HG03108 (cell line): ENCODE measurements around the gene EFNA5.

Experiments
- ATAC-seq: cut with Tn5 transposase; IDR thresholded peaks from one replicate; pipeline ENCODE4 v1.9.1; 2021; ENCODE audit warnings: moderate library complexity; ENCODE audit not compliant: unreplicated experiment

The EFNA5 gene

DNA sequence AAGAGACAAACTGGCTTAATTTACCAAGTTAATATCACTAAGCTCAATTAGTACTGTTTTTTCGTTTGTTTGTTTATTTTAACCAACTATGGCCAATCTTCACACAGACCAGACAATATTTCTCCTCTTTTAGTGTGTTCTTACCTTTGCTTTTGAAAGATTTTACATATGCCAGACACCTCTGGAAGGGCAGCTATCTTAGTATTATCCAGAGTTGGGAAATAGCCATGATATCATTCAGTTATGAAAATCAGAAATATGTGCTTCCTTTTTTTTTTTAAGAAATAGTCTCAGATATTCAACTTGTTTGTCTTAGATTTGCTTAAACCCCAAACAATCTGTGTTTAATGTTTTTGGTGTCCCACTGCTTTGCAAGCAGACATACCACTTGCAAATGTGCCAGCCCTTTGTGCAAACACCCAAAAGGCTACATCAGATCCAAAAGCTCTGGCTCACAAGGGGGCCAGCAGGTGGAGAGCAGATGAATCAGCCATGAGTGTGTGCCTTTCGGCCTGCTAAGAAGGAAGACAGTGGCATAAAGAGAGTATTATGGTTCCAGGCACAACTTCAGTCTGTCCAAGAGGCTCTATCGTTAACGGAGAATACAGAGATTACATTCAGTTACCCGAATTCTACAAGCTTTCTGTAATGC lies 147.6 kb downstream of the EFNA5 start:
- no peak for ATAC-seq

GRCh38 chr5:107522456-107522855 lies 148.3 kb downstream of the EFNA5 start:
- ATAC-seq = no peak

DNA sequence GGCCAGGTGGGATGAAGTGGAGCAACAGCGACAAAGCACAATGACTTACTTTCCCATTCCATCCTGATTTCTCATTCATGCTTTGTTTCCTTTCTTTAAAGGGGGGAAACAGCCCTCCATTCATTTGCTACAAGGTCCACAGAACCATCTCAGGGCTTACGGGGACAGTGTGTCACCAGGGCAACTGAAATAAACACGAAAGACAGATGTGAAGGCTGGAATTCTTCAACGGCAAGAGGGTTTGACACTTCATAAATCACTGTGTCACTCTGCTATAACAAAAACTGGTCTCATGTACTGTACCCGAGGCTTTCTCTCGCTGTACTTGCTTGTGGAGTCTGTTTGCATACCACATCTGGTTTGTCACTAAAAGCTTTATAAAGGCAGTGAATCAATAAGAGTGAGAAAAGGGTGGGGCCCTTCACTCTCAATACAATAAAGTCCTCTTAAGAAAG lies 150.8 kb downstream of the EFNA5 start:
- no peak for ATAC-seq

DNA sequence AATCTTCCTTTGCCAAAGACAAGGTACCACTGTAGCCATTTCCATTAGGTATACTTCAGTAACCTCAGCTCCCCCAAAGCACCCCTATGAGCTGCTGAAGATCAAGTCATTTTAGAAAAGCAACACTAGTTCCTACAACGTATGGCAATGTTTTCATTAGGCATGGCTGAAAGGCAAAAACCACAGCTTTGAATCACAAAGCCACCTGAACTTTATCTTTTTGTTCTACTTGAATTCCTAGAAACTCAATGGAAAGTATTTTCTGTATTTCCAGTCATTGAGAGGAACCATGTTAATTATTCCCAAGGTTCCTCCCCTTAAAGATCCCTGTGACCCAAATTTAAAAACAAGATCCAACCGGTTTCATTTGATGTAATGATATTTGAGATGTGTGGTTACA lies 152.1 kb downstream of the EFNA5 start:
- no peak for ATAC-seq

GRCh38 chr5:107518190-107518589 lies 152.5 kb downstream of the EFNA5 start:
- ATAC-seq = no peak

- ATAC-seq = no peak
These were observed 153.3 kb downstream of the EFNA5 start for GRCh38 chr5:107517185-107518033.

DNA sequence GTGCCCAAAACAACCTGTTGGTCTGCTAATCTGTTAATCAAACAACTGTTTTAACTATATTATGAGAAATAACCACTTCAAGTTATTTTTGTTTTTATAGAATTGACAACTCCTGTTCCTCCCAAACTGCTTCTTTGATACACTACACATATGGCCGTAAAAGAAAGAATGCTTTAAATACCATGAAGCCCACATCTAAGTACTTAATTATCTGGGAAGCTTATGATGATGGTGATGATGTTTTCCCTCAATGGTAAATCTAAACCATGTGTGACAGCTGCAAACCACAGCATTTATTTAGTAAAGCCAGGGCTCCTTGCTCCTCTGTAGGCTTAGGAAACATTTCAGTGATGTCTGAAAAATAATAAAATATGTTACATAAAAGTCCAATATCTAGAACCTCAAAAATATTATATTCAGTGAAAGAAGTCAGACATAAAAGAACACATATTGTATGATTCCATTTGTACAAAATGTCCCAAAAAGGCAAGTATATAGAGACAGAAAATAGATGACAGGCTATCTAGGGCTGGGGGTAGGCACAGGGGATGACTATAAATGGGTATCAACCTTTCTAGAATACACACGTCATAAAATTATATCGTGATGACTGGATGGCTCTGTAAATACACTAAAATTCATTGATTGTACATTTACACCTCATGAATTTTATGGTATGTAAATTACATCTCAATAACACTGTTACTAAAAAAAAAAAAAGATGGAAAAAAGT lies 154.1 kb downstream of the EFNA5 start:
- no peak for ATAC-seq

DNA sequence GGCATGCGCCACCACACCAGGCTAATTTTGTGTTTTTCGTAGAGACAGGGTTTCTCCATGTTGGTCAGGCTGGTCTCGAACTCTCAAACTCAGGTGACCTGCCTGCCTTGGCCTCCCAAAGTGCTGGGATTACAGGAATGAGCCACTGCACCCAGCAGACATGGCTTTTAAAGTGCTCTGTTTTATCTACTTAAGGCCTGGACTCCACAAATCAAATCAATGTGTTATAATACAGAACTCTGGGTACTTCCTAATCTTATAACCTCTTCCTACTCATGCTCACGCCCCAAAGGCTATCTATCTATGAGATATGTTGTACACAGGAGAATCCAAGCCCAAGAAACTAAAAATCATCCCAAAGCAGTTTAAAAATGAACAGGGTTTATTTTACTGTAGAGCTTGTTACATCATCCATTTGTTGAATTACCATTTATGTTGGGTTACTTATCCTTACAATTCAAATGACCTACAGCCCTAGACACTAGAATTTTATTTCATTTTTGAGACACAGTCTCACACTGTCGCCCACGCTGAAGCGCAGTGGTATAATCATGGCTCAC lies 155.1 kb downstream of the EFNA5 start:
- ATAC-seq = no peak

- ATAC-seq = no peak
These were observed 156.4 kb downstream of the EFNA5 start for GRCh38 chr5:107514305-107514704.

DNA sequence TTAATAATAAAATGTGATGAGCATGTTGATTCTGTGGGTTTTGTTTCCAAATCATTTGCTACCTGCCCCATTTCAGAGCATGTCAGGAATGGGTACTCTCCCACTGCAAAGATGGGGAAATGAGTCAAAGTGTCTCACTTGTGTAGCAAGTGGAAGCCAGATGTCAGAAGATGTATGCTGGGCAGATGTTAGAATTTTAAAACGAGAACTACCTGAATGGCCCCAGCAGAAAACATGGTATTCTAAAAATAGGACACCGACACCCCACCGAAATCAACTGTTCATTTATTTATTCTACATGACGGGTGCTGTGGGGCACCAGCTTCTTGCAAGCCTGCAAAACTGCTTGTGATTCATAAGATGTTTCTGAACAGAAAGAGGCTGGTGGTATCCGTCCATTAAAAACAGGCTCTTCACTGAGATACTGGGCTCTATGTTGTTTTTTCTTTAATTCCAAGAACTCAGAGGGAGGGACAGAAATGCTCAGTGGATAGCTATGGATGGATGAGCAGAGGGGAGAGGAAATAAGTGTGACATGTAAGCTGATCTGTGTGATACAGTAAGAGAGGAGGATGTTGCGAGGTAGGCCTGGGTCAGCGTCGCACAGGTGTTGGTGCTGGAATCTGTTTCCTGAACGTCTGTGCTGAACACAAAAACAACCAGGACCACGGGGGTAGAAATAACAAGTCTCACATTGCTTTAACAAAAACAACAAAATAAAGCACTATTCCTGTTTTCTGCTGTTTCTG lies 157.2 kb downstream of the EFNA5 start:
- no peak for ATAC-seq

GRCh38 chr5:107512029-107512428 lies 158.7 kb downstream of the EFNA5 start:
- no peak for ATAC-seq

DNA sequence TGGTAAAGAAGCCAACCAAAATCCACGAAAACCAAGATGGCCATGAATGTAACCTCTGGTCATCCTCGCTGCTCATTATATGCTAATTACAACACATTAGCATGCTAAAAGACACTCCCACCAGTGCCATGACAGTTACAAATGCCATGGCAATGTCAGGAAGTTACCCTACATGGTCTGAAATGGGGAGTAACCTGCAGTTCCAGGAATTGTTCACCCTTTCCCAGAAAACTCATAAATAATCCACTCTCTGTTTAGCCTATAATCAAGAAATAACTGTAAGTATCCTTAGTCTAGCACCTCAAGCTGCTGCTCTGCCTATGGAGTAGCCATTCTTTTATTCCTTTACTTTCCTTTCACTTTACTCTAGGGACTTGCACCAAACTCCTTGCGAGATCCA lies 160.6 kb downstream of the EFNA5 start:
- no peak for ATAC-seq

GRCh38 chr5:107508097-107508496 lies 162.6 kb downstream of the EFNA5 start:
- ATAC-seq = no peak

DNA sequence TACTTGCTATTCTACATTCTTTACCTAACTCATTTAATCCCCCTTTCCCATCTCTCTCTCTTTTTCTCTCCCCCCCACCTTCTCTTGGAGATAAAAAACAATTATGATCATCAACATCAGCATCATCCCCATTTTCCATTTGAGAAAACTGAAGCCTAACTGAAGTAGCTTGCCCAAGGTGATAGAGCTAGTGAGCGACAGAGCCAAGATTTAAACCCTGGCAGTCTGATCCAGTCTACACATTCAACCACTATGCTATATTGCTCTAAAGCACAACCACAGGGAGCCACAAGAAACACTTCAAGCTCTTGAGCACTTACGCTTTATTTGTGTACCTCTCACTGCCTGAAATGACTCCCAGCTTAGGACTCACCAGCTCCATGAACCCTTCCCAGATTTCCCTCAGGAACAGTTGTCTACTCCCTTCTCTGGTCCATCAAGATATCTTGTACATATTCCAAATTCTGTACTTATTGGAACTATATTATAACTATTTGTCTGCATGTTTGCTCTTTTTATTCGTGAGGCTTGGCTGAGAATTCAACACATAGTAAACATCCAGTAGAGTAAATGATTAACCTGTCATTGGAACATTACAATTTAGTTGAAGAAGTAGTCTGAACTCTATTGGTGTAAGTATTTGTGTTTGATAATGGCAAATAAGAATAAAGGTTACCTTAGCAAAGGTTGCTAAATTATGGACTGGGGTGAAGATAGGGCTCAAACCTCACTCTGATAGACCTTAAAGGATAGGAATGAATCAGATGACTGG lies 164.8 kb downstream of the EFNA5 start:
- no peak for ATAC-seq

DNA sequence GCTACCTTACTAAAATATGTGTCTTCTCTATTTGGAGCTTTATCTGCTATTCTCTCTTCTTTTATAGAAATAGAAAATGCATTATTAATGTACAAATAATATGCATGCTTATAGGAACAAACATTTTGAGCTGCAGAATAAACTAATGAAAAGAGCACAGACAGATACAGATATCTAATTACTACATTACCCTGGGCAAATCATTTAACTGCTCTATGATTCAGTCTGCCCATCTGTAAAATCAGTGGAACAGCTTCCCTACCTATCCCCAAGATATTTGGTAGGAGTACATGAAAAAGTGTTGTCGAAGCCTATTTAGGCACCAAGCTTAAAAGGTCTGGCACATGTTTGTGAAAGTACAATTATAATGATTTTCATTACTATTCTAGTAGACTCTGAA lies 166.3 kb downstream of the EFNA5 start:
- no peak for ATAC-seq

- ATAC-seq = no peak
These were observed 168.1 kb downstream of the EFNA5 start for GRCh38 chr5:107502676-107503060.

DNA sequence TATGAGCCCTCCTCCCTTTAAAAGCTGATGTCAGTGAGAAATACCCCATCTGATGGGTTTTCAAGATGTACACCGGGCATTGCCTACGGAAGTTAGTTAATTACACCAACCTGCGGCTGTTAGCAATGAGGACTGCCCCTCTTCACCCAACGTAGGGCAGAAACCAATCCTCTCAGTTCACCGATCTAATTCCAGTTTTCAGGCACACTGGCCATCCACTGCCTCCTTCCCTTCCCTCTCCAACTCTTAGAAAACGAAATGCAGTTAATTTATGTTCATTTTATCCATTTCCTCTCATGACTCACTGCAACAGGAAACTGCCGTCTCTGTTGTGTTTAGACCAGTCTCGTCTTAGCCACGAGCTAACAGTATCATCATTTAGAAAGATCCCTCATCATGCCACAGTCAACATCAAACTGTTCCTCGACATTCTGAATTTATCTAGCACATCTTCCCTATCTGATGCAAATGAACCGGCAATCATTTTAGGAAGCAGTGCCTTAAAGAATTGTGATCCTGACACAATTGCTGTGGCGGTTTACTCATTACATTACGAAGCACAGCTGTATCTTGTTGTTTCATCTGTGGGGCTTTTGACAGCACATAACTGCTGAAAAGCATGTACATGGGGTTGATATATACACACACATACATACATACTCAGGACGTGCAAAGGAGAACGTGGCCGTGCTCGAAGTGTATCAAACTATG lies 168.6 kb downstream of the EFNA5 start:
- ATAC-seq = no peak

DNA sequence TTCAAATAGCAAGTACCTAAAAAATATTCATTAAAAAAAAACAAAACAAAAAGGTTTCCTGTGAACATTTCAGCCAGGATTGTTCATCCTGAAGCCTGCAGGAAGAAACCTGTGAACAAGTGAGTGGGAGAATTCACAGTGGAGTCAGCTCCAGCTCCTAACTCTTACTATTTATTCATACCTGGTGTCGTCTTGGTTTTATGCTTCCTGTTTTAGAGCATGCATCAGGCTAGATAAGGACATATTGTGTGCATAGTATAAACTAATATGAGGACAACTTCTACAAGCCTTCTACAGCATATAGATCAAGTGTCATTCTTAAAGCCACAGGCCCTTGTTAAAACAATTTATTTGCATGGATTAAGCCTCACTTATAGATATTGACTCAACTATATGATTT lies 169.9 kb downstream of the EFNA5 start:
- ATAC-seq = no peak

GRCh38 chr5:107500347-107500746 lies 170.4 kb downstream of the EFNA5 start:
- no peak for ATAC-seq
